ENCODE data around the gene SETD2.

Gene SETD2

GRCh38 chr3:47108546-47108945 lies 55.4 kb downstream of the SETD2 start:
- H4K20me1 ChIP-seq (ENCODE audit: control insufficient read depth, insufficient read depth, low read depth, low read length), result peaks cover 2% of the 10 kb centered on the region; the same call in 1 of the 2 replicates
- no peak overlapping the region for H3K4me2 ChIP-seq (ENCODE audit: low read length)
- H3K79me2 ChIP-seq (ENCODE audit: control insufficient read depth, low read length), result peaks cover 4% of the 10 kb centered on the region; the same call in 1 of the 2 replicates
- H3K4me3 ChIP-seq (ENCODE audit: low read length), result no peak overlapping the region
- H3F3A ChIP-seq (ENCODE audit: control insufficient read depth, insufficient read depth), result 0 out of 2 replicates have a peak, but pooled peaks cover 2% of the 10 kb centered on the region
- no peaks in the 10 kb centered on the region for H3K9me3 ChIP-seq (ENCODE audit: control insufficient read depth, insufficient read depth, low read length)
- no peak for TF ChIP-seq EZH2phosphoT487 (IDR thresholded peaks at IDR 0.05; ENCODE audit: borderline replicate concordance, low read length)
- no peak for TF ChIP-seq CTCF (IDR thresholded peaks at IDR 0.05; ENCODE audit: low read depth, low read length, poor library complexity, severe bottlenecking)
- H3K9me2 ChIP-seq (replicated peaks; ENCODE audit: control insufficient read depth, low read length), result no peaks in the 10 kb centered on the region
- peaks cover 52% of the 10 kb centered on the region for H3K36me3 ChIP-seq (ENCODE audit: control insufficient read depth, low read length)
- no peak overlapping the region for H3K27ac ChIP-seq (ENCODE audit: low read depth, low read length)
- peaks cover 2% of the 10 kb centered on the region; the same call in 1 of the 2 replicates for H3K4me1 ChIP-seq (ENCODE audit: control insufficient read depth, low read length)
- no peaks in the 10 kb centered on the region for H3K27me3 ChIP-seq (ENCODE audit: control insufficient read depth, low read length)

GRCh38 chr3:47104259-47104658 lies 59.7 kb downstream of the SETD2 start:
- Histone ChIP-seq H3K79me2 (ENCODE audit: control insufficient read depth, low read length) (no peaks in the 10 kb centered on the region), H3K4me3 (ENCODE audit: low read length) (no peak overlapping the region), H4K20me1 (ENCODE audit: control insufficient read depth, insufficient read depth, low read depth, low read length) (no peaks in the 10 kb centered on the region), H3K9me2 (replicated peaks; ENCODE audit: control insufficient read depth, low read length) (no peaks in the 10 kb centered on the region), H3K9me3 (ENCODE audit: control insufficient read depth, insufficient read depth, low read length) (no peaks in the 10 kb centered on the region), H3K4me2 (ENCODE audit: low read length) (no peak overlapping the region), H3K27ac (ENCODE audit: low read depth, low read length) (no peak overlapping the region), H3K36me3 (ENCODE audit: control insufficient read depth, low read length) (peaks cover 37% of the 10 kb centered on the region), H3K27me3 (ENCODE audit: control insufficient read depth, low read length) (no peaks in the 10 kb centered on the region), H3F3A (ENCODE audit: control insufficient read depth, insufficient read depth) (no peaks in the 10 kb centered on the region), H3K4me1 (ENCODE audit: control insufficient read depth, low read length) (no peaks in the 10 kb centered on the region)
- no peak for TF ChIP-seq CTCF (IDR thresholded peaks at IDR 0.05; ENCODE audit: low read depth, low read length, poor library complexity, severe bottlenecking)
- no peak for TF ChIP-seq EZH2phosphoT487 (IDR thresholded peaks at IDR 0.05; ENCODE audit: borderline replicate concordance, low read length)

GRCh38 chr3:47103619-47104018 lies 60.3 kb downstream of the SETD2 start:
- Histone ChIP-seq H3F3A (ENCODE audit: control insufficient read depth, insufficient read depth) (no peaks in the 10 kb centered on the region), H4K20me1 (ENCODE audit: control insufficient read depth, insufficient read depth, low read depth, low read length) (no peaks in the 10 kb centered on the region), H3K4me1 (ENCODE audit: control insufficient read depth, low read length) (no peaks in the 10 kb centered on the region), H3K9me2 (replicated peaks; ENCODE audit: control insufficient read depth, low read length) (no peaks in the 10 kb centered on the region), H3K9me3 (ENCODE audit: control insufficient read depth, insufficient read depth, low read length) (no peaks in the 10 kb centered on the region), H3K27me3 (ENCODE audit: control insufficient read depth, low read length) (no peaks in the 10 kb centered on the region), H3K36me3 (ENCODE audit: control insufficient read depth, low read length) (peaks cover 35% of the 10 kb centered on the region), H3K4me2 (ENCODE audit: low read length) (no peak overlapping the region), H3K4me3 (ENCODE audit: low read length) (no peak overlapping the region), H3K79me2 (ENCODE audit: control insufficient read depth, low read length) (no peaks in the 10 kb centered on the region), H3K27ac (ENCODE audit: low read depth, low read length) (no peak overlapping the region)
- TF ChIP-seq EZH2phosphoT487 (IDR thresholded peaks at IDR 0.05; ENCODE audit: borderline replicate concordance, low read length), result no peak
- TF ChIP-seq CTCF (IDR thresholded peaks at IDR 0.05; ENCODE audit: low read depth, low read length, poor library complexity, severe bottlenecking), result no peak

Data from DOHH2 (cell line).